Thoracic aorta (tissue), 2 donors: ENCODE data around the gene TFR2. TPM values are rescaled to one million over a fixed set of nuclear protein-coding genes. Genes with fewer than 3 reads are reported as not detected.

ENCODE experiments used
- ATAC-seq: fragments of 150-250 bp; one replicate; pipeline ENCODE4 v1.8.0; 2017; ENCODE audit warnings: low read depth; ENCODE audit not compliant: insufficient number of reproducible peaks, low FRiP score
- DNase-seq: peaks from one replicate; pipeline ENCODE4 v3.0.0-alpha.2; 2020; ENCODE audit warnings: low spot score
- H3K27ac ChIP-seq, 2 donors: fragments of 200-600 bp; sonication (generic); 1 replicate in 1 of 2; 2 replicates in 1 of 2; pipeline ENCODE4 v1.5.1; 2016; ENCODE audit warnings: mild to moderate bottlenecking in 2 of 2, moderate library complexity in 2 of 2
- H3K27me3 ChIP-seq: fragments of 200-600 bp; sonication (generic); replicated peaks from 2 replicates; pipeline ENCODE4 v1.6.0; 2016; ENCODE audit warnings: mild to moderate bottlenecking; ENCODE audit not compliant: insufficient read depth
- H3K36me3 ChIP-seq: fragments of 200-600 bp; sonication (generic); one replicate; pipeline ENCODE4 v1.5.1; 2016
- H3K4me1 ChIP-seq, 2 donors: fragments of 200-600 bp; sonication (generic); 1 replicate in 1 of 2; 2 replicates in 1 of 2; pipeline versions ENCODE4 v1.5.1 to v1.6.0; 2016; ENCODE audit warnings: low read depth in 2 of 2, mild to moderate bottlenecking in 1 of 2; ENCODE audit not compliant: control insufficient read depth in 1 of 2
- H3K4me3 ChIP-seq: fragments of 200-600 bp; sonication (generic); 2 replicates; pipeline ENCODE4 v1.5.1; 2016; ENCODE audit warnings: mild to moderate bottlenecking
- H3K9me3 ChIP-seq: fragments of 200-600 bp; sonication (generic); 2 replicates; pipeline ENCODE4 v1.5.1; 2016
- total RNA-seq, 2 donors: library from RNA; depleted of rRNA; stranded (reverse); fragments of >200 nt; gene quantifications; one replicate each; pipeline versions ENCODE4 v1.1.0 to v1.2.3, GENCODE V29; 2016
- TF ChIP-seq, protein P1 (sequence below): fragments of 200-600 bp; sonication (generic); IDR thresholded peaks from one replicate; pipeline ENCODE4 v1.5.1; 2019; ENCODE audit warnings: antibody characterized with exemption

TFR2 gene
- total RNA-seq, 2 donors from 2014 or later: 0.35 to 1.9 TPM

DNA sequence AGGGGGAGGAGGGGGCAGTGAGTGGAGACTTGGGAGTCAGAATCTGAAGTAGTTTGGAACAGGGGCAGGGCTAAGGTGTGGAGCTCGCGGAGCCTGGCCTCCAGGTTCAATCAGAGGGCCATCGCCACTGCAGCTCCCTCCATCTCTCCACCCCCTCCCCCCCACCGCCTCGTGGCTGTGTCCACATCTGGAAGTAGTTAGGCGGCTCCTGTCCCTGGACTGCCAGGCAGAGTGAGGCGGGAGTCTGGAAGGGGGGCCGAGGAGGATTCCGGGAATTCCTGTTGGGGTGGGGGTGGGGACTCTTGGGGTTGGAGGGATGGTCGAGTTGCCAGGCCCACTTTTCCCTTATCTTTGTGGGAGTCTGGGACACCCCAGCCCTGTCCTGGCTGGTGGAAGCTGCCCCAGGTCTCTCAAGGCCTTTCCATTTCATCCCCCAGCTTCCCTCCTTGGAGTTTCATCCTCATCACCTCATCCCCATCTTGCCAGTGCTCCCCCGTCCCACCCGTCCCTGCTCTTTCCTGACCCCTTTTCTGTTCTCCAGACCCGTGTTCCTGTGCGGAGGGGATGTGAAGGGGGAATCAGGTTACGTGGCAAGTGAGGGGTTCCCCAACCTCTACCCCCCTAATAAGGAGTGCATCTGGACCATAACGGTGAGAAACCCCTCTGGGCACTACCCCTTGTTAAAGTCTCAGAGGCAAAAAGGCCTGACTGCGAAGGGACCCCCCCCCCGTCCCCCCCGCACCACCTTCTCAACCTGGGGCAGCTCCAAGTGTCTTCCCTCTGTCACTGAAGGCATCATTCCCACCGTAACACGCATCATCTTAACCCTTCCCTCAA lies 38.2 kb downstream of the TFR2 start:
- TF ChIP-seq, protein P1, sequence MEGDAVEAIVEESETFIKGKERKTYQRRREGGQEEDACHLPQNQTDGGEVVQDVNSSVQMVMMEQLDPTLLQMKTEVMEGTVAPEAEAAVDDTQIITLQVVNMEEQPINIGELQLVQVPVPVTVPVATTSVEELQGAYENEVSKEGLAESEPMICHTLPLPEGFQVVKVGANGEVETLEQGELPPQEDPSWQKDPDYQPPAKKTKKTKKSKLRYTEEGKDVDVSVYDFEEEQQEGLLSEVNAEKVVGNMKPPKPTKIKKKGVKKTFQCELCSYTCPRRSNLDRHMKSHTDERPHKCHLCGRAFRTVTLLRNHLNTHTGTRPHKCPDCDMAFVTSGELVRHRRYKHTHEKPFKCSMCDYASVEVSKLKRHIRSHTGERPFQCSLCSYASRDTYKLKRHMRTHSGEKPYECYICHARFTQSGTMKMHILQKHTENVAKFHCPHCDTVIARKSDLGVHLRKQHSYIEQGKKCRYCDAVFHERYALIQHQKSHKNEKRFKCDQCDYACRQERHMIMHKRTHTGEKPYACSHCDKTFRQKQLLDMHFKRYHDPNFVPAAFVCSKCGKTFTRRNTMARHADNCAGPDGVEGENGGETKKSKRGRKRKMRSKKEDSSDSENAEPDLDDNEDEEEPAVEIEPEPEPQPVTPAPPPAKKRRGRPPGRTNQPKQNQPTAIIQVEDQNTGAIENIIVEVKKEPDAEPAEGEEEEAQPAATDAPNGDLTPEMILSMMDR: no peak
- no peaks in the 10 kb centered on the region for H3K9me3 ChIP-seq
- DNase-seq (no peak), ATAC-seq (no peak)
- no peaks in the 10 kb centered on the region for H3K27me3 ChIP-seq
- H3K4me3 ChIP-seq: peak overlapping the region; percentile 96
- H3K36me3 ChIP-seq: no peaks in the 10 kb centered on the region
- H3K27ac ChIP-seq: peak overlapping the region; percentile 92 to 94
- peaks cover 11 to 31% of the 10 kb centered on the region in 2 donors for H3K4me1 ChIP-seq

DNA sequence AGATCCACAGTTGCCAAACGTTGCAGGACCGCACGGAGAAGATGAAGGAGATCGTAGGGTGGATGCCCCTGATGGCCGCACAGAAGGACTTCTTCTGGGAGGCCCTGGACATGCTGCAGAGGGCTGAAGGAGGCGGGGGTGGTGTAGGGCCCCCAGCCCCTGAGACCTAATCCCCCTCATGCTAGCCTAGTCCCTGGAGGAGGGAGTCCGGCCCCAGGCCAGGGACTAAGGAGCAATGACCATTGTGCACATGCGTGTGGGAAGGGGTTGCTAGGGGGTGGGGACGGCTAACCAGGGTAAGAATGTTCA lies 40.7 kb downstream of the TFR2 start:
- TF ChIP-seq, protein P1: no peak
- no peak overlapping the region for H3K27ac ChIP-seq

DNA sequence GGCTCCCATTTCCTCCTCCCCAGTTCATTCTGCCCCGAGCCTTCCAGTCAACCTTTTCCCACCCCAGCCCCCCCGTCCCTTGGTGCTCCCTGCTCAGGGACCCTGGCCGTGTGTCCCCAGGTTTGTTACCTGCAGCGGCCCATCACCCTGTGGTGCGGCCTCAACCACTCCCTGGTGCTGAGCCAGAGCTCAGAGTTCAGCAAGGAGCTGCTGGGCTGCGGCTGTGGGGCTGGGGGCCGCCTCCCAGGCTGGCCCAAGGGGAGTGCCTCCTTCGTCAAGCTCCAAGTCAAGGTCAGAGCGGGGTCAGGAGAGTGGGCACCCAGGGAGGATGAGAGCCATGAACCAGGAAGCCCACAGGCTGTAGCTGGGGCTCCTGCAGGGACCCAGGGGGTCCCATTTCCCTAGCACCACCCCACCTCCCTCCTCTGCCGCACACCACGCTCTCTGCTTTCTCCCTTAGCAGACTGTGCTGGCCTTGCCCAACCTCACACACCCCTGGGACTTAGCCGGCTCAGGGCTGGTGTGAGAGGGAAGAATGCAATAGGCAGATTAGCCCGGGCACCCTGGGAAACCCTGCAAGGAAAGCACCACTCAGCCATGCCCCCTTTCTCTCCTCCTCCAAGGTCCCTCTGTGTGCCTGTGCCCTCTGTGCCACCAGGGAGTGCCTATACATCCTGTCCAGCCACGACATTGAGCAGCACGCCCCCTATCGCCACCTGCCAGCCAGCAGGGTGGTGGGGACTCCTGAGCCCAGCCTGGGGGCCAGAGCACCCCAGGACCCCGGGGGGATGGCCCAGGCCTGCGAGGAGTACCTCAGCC lies 41.2 kb downstream of the TFR2 start:
- Histone ChIP-seq H3K36me3 (no peaks in the 10 kb centered on the region), H3K4me3 (no peak overlapping the region), H3K9me3 (no peaks in the 10 kb centered on the region), H3K27me3 (no peaks in the 10 kb centered on the region), H3K4me1 (peaks cover 11 to 28% of the 10 kb centered on the region in 2 donors), H3K27ac (no peak overlapping the region)
- ATAC-seq: no peak
- TF ChIP-seq, protein P1: no peak
- no peak for DNase-seq

More for the DNA sequence above, 40.7 kb downstream of the TFR2 start:
- no peak overlapping the region for H3K4me3 ChIP-seq
- no peaks in the 10 kb centered on the region for H3K9me3 ChIP-seq
- peaks cover 11 to 31% of the 10 kb centered on the region in 2 donors for H3K4me1 ChIP-seq
- DNase-seq (no peak), ATAC-seq (no peak)
- H3K36me3 ChIP-seq: no peaks in the 10 kb centered on the region
- no peaks in the 10 kb centered on the region for H3K27me3 ChIP-seq

DNA sequence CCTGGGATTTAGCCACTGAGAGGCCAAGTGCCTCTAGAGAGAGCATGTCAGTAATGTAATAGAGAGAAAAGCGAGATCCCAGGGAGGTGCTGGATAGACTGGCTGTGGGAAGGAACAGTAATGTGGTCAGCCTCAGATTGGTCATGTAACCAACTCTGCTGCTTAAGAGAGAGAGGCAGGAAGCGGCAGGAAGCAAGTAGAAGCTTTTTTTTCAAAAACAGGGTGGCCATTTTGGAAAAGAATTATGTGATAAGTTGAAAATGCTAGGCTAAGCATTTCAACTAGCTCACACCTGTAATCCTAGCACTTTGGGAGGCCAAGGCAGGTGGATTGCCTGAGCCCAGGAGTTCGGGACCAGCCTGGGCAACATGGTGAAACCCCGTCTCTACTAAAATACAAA lies 42.9 kb downstream of the TFR2 start:
- H3K27ac ChIP-seq: no peak overlapping the region
- H3K27me3 ChIP-seq: no peaks in the 10 kb centered on the region
- DNase-seq: no peak
- H3K9me3 ChIP-seq: no peaks in the 10 kb centered on the region
- H3K36me3 ChIP-seq: no peaks in the 10 kb centered on the region
- ATAC-seq: no peak
- TF ChIP-seq, protein P1: no peak
- H3K4me1 ChIP-seq: peaks cover 6 to 19% of the 10 kb centered on the region in 2 donors
- H3K4me3 ChIP-seq: no peak overlapping the region

DNA sequence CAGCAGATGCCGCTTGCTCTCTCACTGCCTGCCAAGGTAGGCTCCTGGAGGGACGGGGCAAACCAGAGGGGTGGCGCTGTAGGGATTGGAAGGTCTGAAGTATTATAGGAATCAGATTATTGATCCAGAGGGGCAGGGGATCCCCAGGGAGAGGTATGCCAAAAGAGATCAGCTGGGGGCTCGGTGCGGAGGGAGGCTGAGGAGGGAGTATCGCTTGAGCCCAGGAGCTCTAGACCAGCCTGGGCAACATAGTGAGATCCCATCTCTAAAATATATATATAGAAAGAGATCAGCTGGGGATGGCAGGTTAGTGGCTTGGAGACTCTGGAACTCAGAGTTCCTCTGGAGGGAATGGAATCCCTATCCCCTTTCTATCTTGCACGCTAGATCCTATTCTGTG lies 46.2 kb downstream of the TFR2 start:
- Histone ChIP-seq H3K4me1 (peaks cover 0 to 3% of the 10 kb centered on the region in 2 donors), H3K27me3 (no peaks in the 10 kb centered on the region), H3K27ac (no peak overlapping the region), H3K36me3 (no peaks in the 10 kb centered on the region), H3K9me3 (no peaks in the 10 kb centered on the region), H3K4me3 (no peak overlapping the region)
- ATAC-seq (no peak), DNase-seq (no peak)
- TF ChIP-seq, protein P1: no peak
